PFSK-1 (cell line): ENCODE data around the gene EXOC6B.

Experiments used
- FOXP2 ChIP-seq: optimal IDR thresholded peaks from 2 replicates; pipeline ENCODE3; 2011; ENCODE audit warnings: borderline replicate concordance, control low read depth, inconsistent platforms; ENCODE audit not compliant: insufficient read depth; ENCODE audit errors: extremely low read length, extremely low read depth
- POLR2AphosphoS5 ChIP-seq: IDR thresholded peaks from 2 replicates; pipeline ENCODE4 v1.6.1; 2012; ENCODE audit warnings: low read depth, mild to moderate bottlenecking, control low read depth, low read length, moderate library complexity
- SIN3A ChIP-seq: IDR thresholded peaks from 2 replicates; pipeline ENCODE4 v1.6.1; 2012; ENCODE audit warnings: mild to moderate bottlenecking, low read length, moderate library complexity, borderline replicate concordance; ENCODE audit not compliant: insufficient read depth
- TAF1 ChIP-seq: IDR thresholded peaks from 2 replicates; pipeline ENCODE4 v1.6.1; 2012; ENCODE audit warnings: low read length, control low read depth, borderline replicate concordance; ENCODE audit not compliant: insufficient read depth
- TF ChIP-seq, protein P1 (sequence below), 2 experiments: IDR thresholded peaks; 2 replicates each; pipeline versions ENCODE4 v1.6.1 to v1.8.0; 2011 to 2012; ENCODE audit warnings: low read depth in 2 of 2, low read length in 2 of 2, control low read depth in 1 of 2, inconsistent platforms in 1 of 2, mild to moderate bottlenecking in 1 of 2, moderate library complexity in 1 of 2; ENCODE audit not compliant: insufficient read depth in 1 of 2

EXOC6B gene

DNA sequence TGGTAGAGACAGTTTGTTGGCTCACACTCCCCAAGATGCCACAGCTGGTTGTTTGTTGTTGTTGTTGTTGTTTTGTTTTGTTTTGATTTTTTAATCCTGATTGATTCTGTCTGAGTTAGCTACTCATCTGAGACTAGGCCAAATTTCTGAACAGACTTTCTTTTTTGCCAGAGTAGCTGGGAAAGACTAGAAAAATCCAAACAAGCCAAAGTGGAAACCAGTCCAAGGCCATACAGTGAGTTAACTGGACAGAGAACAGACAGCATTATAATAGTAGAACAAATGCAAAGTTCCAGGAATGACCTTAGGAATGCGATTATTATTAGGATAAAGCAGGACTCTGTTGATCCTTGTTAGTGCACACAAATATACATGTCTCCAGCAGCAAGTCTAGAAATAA is 634.4 kb downstream of the EXOC6B start:
- TF ChIP-seq SIN3A (no peak), TAF1 (no peak), FOXP2 (no peak), POLR2AphosphoS5 (no peak)
- TF ChIP-seq, protein P1, sequence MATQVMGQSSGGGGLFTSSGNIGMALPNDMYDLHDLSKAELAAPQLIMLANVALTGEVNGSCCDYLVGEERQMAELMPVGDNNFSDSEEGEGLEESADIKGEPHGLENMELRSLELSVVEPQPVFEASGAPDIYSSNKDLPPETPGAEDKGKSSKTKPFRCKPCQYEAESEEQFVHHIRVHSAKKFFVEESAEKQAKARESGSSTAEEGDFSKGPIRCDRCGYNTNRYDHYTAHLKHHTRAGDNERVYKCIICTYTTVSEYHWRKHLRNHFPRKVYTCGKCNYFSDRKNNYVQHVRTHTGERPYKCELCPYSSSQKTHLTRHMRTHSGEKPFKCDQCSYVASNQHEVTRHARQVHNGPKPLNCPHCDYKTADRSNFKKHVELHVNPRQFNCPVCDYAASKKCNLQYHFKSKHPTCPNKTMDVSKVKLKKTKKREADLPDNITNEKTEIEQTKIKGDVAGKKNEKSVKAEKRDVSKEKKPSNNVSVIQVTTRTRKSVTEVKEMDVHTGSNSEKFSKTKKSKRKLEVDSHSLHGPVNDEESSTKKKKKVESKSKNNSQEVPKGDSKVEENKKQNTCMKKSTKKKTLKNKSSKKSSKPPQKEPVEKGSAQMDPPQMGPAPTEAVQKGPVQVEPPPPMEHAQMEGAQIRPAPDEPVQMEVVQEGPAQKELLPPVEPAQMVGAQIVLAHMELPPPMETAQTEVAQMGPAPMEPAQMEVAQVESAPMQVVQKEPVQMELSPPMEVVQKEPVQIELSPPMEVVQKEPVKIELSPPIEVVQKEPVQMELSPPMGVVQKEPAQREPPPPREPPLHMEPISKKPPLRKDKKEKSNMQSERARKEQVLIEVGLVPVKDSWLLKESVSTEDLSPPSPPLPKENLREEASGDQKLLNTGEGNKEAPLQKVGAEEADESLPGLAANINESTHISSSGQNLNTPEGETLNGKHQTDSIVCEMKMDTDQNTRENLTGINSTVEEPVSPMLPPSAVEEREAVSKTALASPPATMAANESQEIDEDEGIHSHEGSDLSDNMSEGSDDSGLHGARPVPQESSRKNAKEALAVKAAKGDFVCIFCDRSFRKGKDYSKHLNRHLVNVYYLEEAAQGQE (IDR thresholded peaks at IDR 0.05; ENCODE audit: insufficient read depth in 1 of 2, low read depth in 2 of 2, low read length in 2 of 2): no peak

DNA sequence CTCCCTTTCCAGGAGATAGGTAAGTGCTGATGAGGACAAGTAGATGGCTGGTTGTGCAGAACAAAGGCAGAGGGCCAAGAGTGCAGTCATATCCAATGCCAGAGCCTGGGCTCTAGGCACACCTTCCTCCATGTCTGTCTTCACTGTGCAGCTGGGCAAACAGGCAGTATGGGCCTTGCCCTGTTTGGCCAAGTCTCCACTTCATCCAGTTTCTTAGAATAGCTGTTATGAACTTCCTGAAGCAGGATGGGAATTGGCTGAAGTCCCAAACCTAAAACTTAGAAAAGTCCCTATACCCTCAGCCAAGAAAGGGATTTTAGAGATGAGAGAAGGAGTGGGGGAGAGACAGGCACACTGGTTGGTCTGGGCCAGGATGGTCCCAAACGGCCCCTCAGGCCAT is 640.6 kb downstream of the EXOC6B start:
- TF ChIP-seq POLR2AphosphoS5: no peak
- no peak for TF ChIP-seq FOXP2
- TF ChIP-seq SIN3A: no peak
- no peak for TF ChIP-seq TAF1
- TF ChIP-seq, protein P1 (IDR thresholded peaks at IDR 0.05; ENCODE audit: insufficient read depth in 1 of 2, low read depth in 2 of 2, low read length in 2 of 2): no peak

DNA sequence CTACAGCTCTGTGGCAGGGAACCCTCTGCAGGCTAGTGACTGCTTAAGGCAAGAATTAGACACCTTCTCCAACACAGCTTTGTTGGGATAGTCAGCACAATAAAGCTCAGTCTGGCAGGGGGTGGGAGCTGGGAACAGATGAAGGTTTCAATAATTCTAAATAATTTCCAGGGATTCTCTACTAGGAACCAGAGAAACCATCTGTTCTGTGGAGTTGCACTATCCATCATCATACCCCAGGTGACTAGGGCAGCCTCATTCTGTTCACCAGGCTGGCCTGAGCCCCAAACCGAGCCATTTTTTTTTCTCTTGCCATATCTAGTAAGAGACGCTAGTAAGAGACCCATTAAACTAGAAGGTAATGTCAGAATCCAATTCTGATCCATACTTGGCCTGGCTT is 642.4 kb downstream of the EXOC6B start:
- TF ChIP-seq POLR2AphosphoS5: no peak
- no peak for TF ChIP-seq FOXP2
- no peak for TF ChIP-seq TAF1
- no peak for TF ChIP-seq SIN3A
- TF ChIP-seq, protein P1 (IDR thresholded peaks at IDR 0.05; ENCODE audit: insufficient read depth in 1 of 2, low read depth in 2 of 2, low read length in 2 of 2): no peak

DNA sequence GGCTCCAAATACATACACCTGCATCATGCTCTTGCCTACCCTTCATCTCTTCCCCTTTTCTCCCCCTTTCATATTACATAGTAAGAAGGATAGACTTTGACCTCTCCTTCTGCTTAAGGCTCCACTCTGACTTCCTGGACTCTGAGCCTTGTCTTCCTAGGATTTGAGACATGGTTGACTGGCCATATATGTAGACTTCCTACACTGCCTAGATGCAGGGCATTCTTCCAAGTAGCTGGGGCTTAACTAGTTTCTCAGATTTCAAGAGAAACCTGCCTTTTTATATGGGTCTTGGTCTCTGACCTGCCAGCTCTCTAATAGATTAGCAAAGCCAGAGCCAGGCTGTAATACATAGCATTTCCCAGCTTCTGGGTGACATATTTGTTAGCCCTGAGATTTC is 642.8 kb downstream of the EXOC6B start:
- TF ChIP-seq POLR2AphosphoS5 (no peak), FOXP2 (no peak), SIN3A (no peak), TAF1 (no peak)
- TF ChIP-seq, protein P1 (IDR thresholded peaks at IDR 0.05; ENCODE audit: insufficient read depth in 1 of 2, low read depth in 2 of 2, low read length in 2 of 2): no peak

DNA sequence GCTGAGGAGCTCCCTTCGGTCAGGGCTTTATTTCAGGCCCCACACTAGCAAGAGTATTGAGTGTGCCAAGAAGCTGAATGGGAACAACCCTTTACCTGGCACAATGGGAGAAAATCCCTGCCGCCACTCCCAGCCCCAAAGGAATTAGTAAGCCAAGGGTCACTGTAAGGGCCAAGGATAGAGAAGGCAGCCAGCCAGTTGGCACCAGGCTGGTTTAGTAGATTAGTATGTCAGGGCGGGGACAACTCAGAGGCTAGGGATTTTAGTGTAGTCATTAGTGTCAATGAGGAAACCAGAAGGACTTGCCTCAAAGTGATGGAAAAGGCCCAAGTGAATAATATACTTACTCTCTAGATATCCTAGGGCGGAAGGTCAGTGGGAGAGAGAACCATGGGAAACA is 643.3 kb downstream of the EXOC6B start:
- no peak for TF ChIP-seq FOXP2
- no peak for TF ChIP-seq SIN3A
- TF ChIP-seq TAF1: no peak
- TF ChIP-seq, protein P1 (IDR thresholded peaks at IDR 0.05; ENCODE audit: insufficient read depth in 1 of 2, low read depth in 2 of 2, low read length in 2 of 2): no peak
- no peak for TF ChIP-seq POLR2AphosphoS5
